H9 (cell line): ENCODE data around the gene ERC2. TPM values are rescaled to one million over a fixed set of nuclear protein-coding genes. Genes with fewer than 3 reads are reported as not detected.

Experiments used
- DNase-seq: peaks from one replicate; pipeline ENCODE4 v3.0.0-alpha.2; 2017
- H2AFZ ChIP-seq: one replicate; pipeline ENCODE4 v1.6.1; 2013; ENCODE audit warnings: mild to moderate bottlenecking, low read length, control low read depth, moderate library complexity
- H2AK5ac ChIP-seq: 2 replicates; pipeline ENCODE4 v1.6.1; 2013; ENCODE audit warnings: low read length, control low read depth, mixed read lengths; ENCODE audit not compliant: insufficient read length
- H2BK120ac ChIP-seq: one replicate; pipeline ENCODE4 v1.6.1; 2013; ENCODE audit warnings: low read depth, mild to moderate bottlenecking, low read length, control low read depth, inconsistent platforms; ENCODE audit not compliant: poor library complexity, severe bottlenecking
- H2BK12ac ChIP-seq: 2 replicates; pipeline ENCODE4 v1.6.1; 2013; ENCODE audit warnings: low read length, control low read depth, mixed read lengths, low read depth; ENCODE audit not compliant: insufficient read length
- H2BK15ac ChIP-seq: 2 replicates; pipeline ENCODE4 v1.6.1; 2013; ENCODE audit warnings: low read depth, low read length, control low read depth
- H2BK20ac ChIP-seq: one replicate; pipeline ENCODE4 v1.6.1; 2013; ENCODE audit warnings: low read depth, mild to moderate bottlenecking, low read length, control low read depth, inconsistent platforms; ENCODE audit not compliant: poor library complexity, severe bottlenecking
- H2BK5ac ChIP-seq: 2 replicates; pipeline ENCODE4 v1.6.1; 2013; ENCODE audit warnings: low read length, control low read depth, mixed read lengths; ENCODE audit not compliant: insufficient read length
- H3K14ac ChIP-seq: 2 replicates; pipeline ENCODE4 v1.6.1; 2013; ENCODE audit warnings: low read length, control low read depth; ENCODE audit not compliant: insufficient read depth
- H3K18ac ChIP-seq: 2 replicates; pipeline ENCODE4 v1.6.1; 2013; ENCODE audit warnings: low read depth, mild to moderate bottlenecking, mixed read lengths, low read length, control low read depth; ENCODE audit not compliant: insufficient read length
- H3K23ac ChIP-seq: 2 replicates; pipeline ENCODE4 v1.6.1; 2013; ENCODE audit warnings: low read length, control low read depth, mixed read lengths, low read depth; ENCODE audit not compliant: insufficient read length
- H3K23me2 ChIP-seq: 2 replicates; pipeline ENCODE4 v1.6.1; 2013; ENCODE audit warnings: low read depth, mild to moderate bottlenecking, mixed read lengths, low read length, control low read depth; ENCODE audit not compliant: insufficient read length, poor library complexity, severe bottlenecking
- H3K27ac ChIP-seq: 2 replicates; pipeline ENCODE4 v1.5.1; 2013; ENCODE audit warnings: low read length, control low read depth, mixed read lengths, low read depth; ENCODE audit not compliant: insufficient read length
- H3K27me3 ChIP-seq: 2 replicates; pipeline ENCODE4 v1.6.1; 2013; ENCODE audit warnings: low read length, control low read depth, inconsistent platforms; ENCODE audit not compliant: insufficient read depth
- H3K4ac ChIP-seq: 2 replicates; pipeline ENCODE4 v1.6.1; 2013; ENCODE audit warnings: low read depth, mild to moderate bottlenecking, control low read depth, inconsistent platforms, low read length, moderate library complexity
- H3K4me1 ChIP-seq: 2 replicates; pipeline ENCODE4 v1.6.1; 2013; ENCODE audit warnings: low read length, control low read depth, inconsistent platforms; ENCODE audit not compliant: insufficient read depth
- H3K4me2 ChIP-seq: 2 replicates; pipeline ENCODE4 v1.6.1; 2013; ENCODE audit warnings: low read length, control low read depth, mixed read lengths; ENCODE audit not compliant: insufficient read length, insufficient read depth
- H3K56ac ChIP-seq: 2 replicates; pipeline ENCODE4 v1.6.1; 2013; ENCODE audit warnings: low read depth, mild to moderate bottlenecking, mixed read lengths, low read length, control low read depth; ENCODE audit not compliant: insufficient read length
- H3K79me1 ChIP-seq: 2 replicates; pipeline ENCODE4 v1.6.1; 2013; ENCODE audit warnings: low read depth, mild to moderate bottlenecking, moderate library complexity, low read length, control low read depth, inconsistent platforms; ENCODE audit not compliant: insufficient read depth, poor library complexity, severe bottlenecking
- H3K79me2 ChIP-seq: 2 replicates; pipeline ENCODE4 v1.6.1; 2013; ENCODE audit warnings: low read length, control low read depth, inconsistent platforms; ENCODE audit not compliant: insufficient read depth
- H3K9ac ChIP-seq: 2 replicates; pipeline ENCODE4 v1.6.1; 2013; ENCODE audit warnings: low read length, control low read depth, mixed read lengths; ENCODE audit not compliant: insufficient read length; ENCODE audit errors: extremely low read depth
- H3K9me3 ChIP-seq: one replicate; pipeline ENCODE4 v1.6.1; 2013; ENCODE audit warnings: low read depth, low read length, inconsistent platforms; ENCODE audit not compliant: control insufficient read depth
- H3T11ph ChIP-seq: one replicate; pipeline ENCODE4 v1.6.1; 2013; ENCODE audit warnings: mild to moderate bottlenecking, low read length, control low read depth, inconsistent platforms
- H4K20me1 ChIP-seq: one replicate; pipeline ENCODE4 v1.6.1; 2013; ENCODE audit not compliant: control insufficient read depth, insufficient read length, insufficient read depth
- H4K5ac ChIP-seq: 2 replicates; pipeline ENCODE4 v1.6.1; 2013; ENCODE audit warnings: low read depth, mild to moderate bottlenecking, mixed read lengths, low read length, control low read depth; ENCODE audit not compliant: insufficient read length
- H4K8ac ChIP-seq: replicated peaks from 2 replicates; pipeline ENCODE4 v1.6.1; 2013; ENCODE audit warnings: low read length, control low read depth, mixed read lengths, low read depth; ENCODE audit not compliant: insufficient read length
- H4K91ac ChIP-seq: 2 replicates; pipeline ENCODE4 v1.6.1; 2013; ENCODE audit warnings: low read depth, mild to moderate bottlenecking, moderate library complexity, mixed read lengths, low read length, control low read depth; ENCODE audit not compliant: insufficient read length
- H3K27ac Mint-ChIP-seq, 3 experiments: 2 replicates in 2 of 3; 3 replicates in 1 of 3; pipeline ENCODE4 v1.8.0; 2020 to 2021; ENCODE audit warnings: mixed read lengths in 3 of 3, mild to moderate bottlenecking in 1 of 3, moderate library complexity in 1 of 3
- H3K27me3 Mint-ChIP-seq: 2 replicates; pipeline ENCODE4 v1.8.0; 2021; ENCODE audit warnings: low read depth, mild to moderate bottlenecking, moderate library complexity, mixed read lengths
- H3K36me3 Mint-ChIP-seq, 3 experiments: 2 replicates in 2 of 3; 3 replicates in 1 of 3; pipeline ENCODE4 v1.8.0; 2020 to 2021; ENCODE audit warnings: low read depth in 3 of 3, mixed read lengths in 3 of 3; ENCODE audit not compliant: insufficient read depth in 1 of 3
- H3K4me1 Mint-ChIP-seq, 2 experiments: 2 replicates each; pipeline ENCODE4 v1.8.0; 2020; ENCODE audit warnings: mixed read lengths in 2 of 2
- H3K4me3 Mint-ChIP-seq, 2 experiments: 2 replicates in 1 of 2; 3 replicates in 1 of 2; pipeline ENCODE4 v1.8.0; 2020 to 2021; ENCODE audit warnings: mild to moderate bottlenecking in 2 of 2, mixed read lengths in 2 of 2, moderate library complexity in 1 of 2
- H3K9me3 Mint-ChIP-seq, 2 experiments: 2 replicates in 1 of 2; 3 replicates in 1 of 2; pipeline ENCODE4 v1.8.0; 2020; ENCODE audit warnings: mild to moderate bottlenecking in 2 of 2, mixed read lengths in 2 of 2, moderate library complexity in 1 of 2
- CTCF ChIP-seq: fragments of 200-600 bp; sonication (generic); conservative IDR thresholded peaks from 3 replicates; pipeline ENCODE4 v1.8.0; 2021; ENCODE audit warnings: antibody characterized with exemption, mild to moderate bottlenecking
- WGBS: extraction: QIAGEN DNeasy Blood & Tissue Kit; methylation state at CpG from one replicate; pipeline ENCODE4 v1.1.7; 2013; ENCODE audit warnings: missing lambda C conversion rate, low lambda C conversion rate, mixed read lengths; ENCODE audit not compliant: insufficient read length; ENCODE audit errors: extremely low coverage; 5-methylcytosine and 5-hydroxymethylcytosine counted together
- total RNA-seq: library from RNA; stranded (reverse); gene quantifications from 2 replicates; pipeline ENCODE4 v1.2.1, GENCODE V29; 2021

The ERC2 gene
- total RNA-seq, 1 experiment from 2014 or later = 15.4 TPM

DNA sequence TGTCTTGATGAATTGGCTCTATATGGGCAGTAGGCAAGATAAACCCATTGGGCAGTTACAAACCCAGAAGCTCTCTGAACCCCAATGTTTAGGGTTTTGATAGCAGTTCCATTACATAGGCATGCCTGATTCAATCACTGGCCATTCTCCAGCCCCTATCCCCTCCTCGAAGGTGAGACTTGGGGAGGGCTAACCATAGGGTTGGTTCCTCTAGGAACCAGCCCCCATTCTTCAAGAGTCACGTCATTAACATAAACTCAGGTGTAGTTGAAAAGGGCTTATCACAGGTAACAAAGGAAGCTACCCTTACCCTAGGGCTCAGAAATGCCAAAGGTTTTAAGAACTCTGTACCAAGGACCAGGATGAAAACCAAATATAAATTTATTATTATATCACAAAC lies 353.1 kb downstream of the ERC2 start:
- Histone ChIP-seq H3K79me1 (no peaks in the 10 kb centered on the region), H3K4ac (no peak overlapping the region), H3K27me3 (no peaks in the 10 kb centered on the region), H3K56ac (no peak overlapping the region), H3K9ac (no peak overlapping the region), H2AK5ac (no peak overlapping the region), H2BK120ac (no peak overlapping the region), H2BK15ac (no peak overlapping the region), H3K23ac (no peak overlapping the region), H4K5ac (no peak overlapping the region), H2AFZ (no peak overlapping the region), H3K79me2 (no peaks in the 10 kb centered on the region), H3K9me3 (no peaks in the 10 kb centered on the region), H3K4me2 (no peak overlapping the region), H3K14ac (no peak overlapping the region), H2BK20ac (no peak overlapping the region), H3K18ac (no peak overlapping the region), H3T11ph (no peak overlapping the region), H4K91ac (no peak overlapping the region), H2BK12ac (no peak overlapping the region), H2BK5ac (no peak overlapping the region), H3K23me2 (no peaks in the 10 kb centered on the region), H3K4me1 (peaks cover 19% of the 10 kb centered on the region; the same call in 1 of the 2 replicates), H4K8ac (no peak overlapping the region), H4K20me1 (no peaks in the 10 kb centered on the region), H3K27ac (peak overlapping the region; percentile 55)
- no CpG with 5 or more reads among the region's 2 CpGs for WGBS
- Mint-ChIP-seq H3K27ac (peak overlapping the region; percentile 4 to 93 (median 70)), H3K9me3 (peaks cover 0 to 12% of the 10 kb centered on the region in 2 experiments; a peak in 3 of 5 replicates), H3K4me3 (peak overlapping the region in 1 of 2 experiments; percentile 27; a peak in 1 of 5 replicates), H3K36me3 (peaks cover 0 to 12% (median 10%) of the 10 kb centered on the region in 3 experiments; a peak in 5 of 7 replicates), H3K27me3 (no peaks in the 10 kb centered on the region), H3K4me1 (peaks cover 67 to 79% of the 10 kb centered on the region in 2 experiments)
- no peak for DNase-seq
- TF ChIP-seq CTCF = no peak
